Measurements from ENCODE around the gene RPL27A. TPM values are rescaled to one million over a fixed set of nuclear protein-coding genes. Genes with fewer than 3 reads are reported as not detected.
A peak's percentile ranks its signal among the peaks of the same experiment; 100 is the strongest.

The RPL27A gene
- total RNA-seq, 2 donors from 2014 or later: 1,114 to 1,791 TPM

GRCh38 chr11:8641332-8641731 lies 41.3 kb upstream of the RPL27A start:
- DNase-seq: no peak
- Histone ChIP-seq H3K4me3 (ENCODE audit: low read length) (no peak overlapping the region), H3K36me3 (ENCODE audit: control insufficient read depth, insufficient read depth, low read length) (peaks cover 13% of the 10 kb centered on the region), H3K9ac (ENCODE audit: extremely low read depth, low read length, poor library complexity, severe bottlenecking) (no peak overlapping the region), H3K27me3 (ENCODE audit: control insufficient read depth, insufficient read depth, low read length, poor library complexity, severe bottlenecking) (no peaks in the 10 kb centered on the region), H3K4me1 (ENCODE audit: control insufficient read depth, insufficient read depth, low read length) (peaks cover 4% of the 10 kb centered on the region), H3K27ac (ENCODE audit: low read depth, low read length) (no peak overlapping the region), H3K9me3 (ENCODE audit: control insufficient read depth, low read length) (peaks cover 2% of the 10 kb centered on the region)
- Mint-ChIP-seq H3K27ac (no peak overlapping the region), H3K4me1 (peaks cover 12% of the 10 kb centered on the region), H3K27me3 (ENCODE audit: insufficient read depth) (no peaks in the 10 kb centered on the region), H3K4me3 (no peak overlapping the region), H3K9me3 (no peaks in the 10 kb centered on the region), H3K36me3 (ENCODE audit: low read depth) (peaks cover 6% of the 10 kb centered on the region)
- TF ChIP-seq, protein P1, sequence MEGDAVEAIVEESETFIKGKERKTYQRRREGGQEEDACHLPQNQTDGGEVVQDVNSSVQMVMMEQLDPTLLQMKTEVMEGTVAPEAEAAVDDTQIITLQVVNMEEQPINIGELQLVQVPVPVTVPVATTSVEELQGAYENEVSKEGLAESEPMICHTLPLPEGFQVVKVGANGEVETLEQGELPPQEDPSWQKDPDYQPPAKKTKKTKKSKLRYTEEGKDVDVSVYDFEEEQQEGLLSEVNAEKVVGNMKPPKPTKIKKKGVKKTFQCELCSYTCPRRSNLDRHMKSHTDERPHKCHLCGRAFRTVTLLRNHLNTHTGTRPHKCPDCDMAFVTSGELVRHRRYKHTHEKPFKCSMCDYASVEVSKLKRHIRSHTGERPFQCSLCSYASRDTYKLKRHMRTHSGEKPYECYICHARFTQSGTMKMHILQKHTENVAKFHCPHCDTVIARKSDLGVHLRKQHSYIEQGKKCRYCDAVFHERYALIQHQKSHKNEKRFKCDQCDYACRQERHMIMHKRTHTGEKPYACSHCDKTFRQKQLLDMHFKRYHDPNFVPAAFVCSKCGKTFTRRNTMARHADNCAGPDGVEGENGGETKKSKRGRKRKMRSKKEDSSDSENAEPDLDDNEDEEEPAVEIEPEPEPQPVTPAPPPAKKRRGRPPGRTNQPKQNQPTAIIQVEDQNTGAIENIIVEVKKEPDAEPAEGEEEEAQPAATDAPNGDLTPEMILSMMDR (conservative IDR thresholded peaks at IDR 0.05): no peak
- WGBS, 2 experiments (ENCODE audit: insufficient coverage in 1 of 2, insufficient read length in 1 of 2): 84 to 93% methylated on average over 2 of the region's 2 CpGs

GRCh38 chr11:8642196-8642841 lies 40.3 kb upstream of the RPL27A start:
- H3K4me3 ChIP-seq (ENCODE audit: low read length): no peak overlapping the region
- no peak overlapping the region for H3K9ac ChIP-seq (ENCODE audit: extremely low read depth, low read length, poor library complexity, severe bottlenecking)
- Mint-ChIP-seq H3K36me3 (ENCODE audit: low read depth) (no peaks in the 10 kb centered on the region), H3K4me3 (no peak overlapping the region), H3K4me1 (peaks cover 12% of the 10 kb centered on the region), H3K9me3 (no peaks in the 10 kb centered on the region), H3K27me3 (ENCODE audit: insufficient read depth) (no peaks in the 10 kb centered on the region), H3K27ac (no peak overlapping the region)
- H3K27me3 ChIP-seq (ENCODE audit: control insufficient read depth, insufficient read depth, low read length, poor library complexity, severe bottlenecking): no peaks in the 10 kb centered on the region
- peak overlapping the region; percentile 24 for H3K27ac ChIP-seq (ENCODE audit: low read depth, low read length)
- TF ChIP-seq, protein P1 (conservative IDR thresholded peaks at IDR 0.05): no peak
- peaks cover 13% of the 10 kb centered on the region for H3K36me3 ChIP-seq (ENCODE audit: control insufficient read depth, insufficient read depth, low read length)
- H3K4me1 ChIP-seq (ENCODE audit: control insufficient read depth, insufficient read depth, low read length): peaks cover 4% of the 10 kb centered on the region
- DNase-seq: peak; percentile 3
- H3K9me3 ChIP-seq (ENCODE audit: control insufficient read depth, low read length): no peaks in the 10 kb centered on the region
- 93 to 97% methylated on average over 5 of the region's 5 CpGs for WGBS, 2 experiments (ENCODE audit: insufficient coverage in 1 of 2, insufficient read length in 1 of 2)

- WGBS, 2 experiments (ENCODE audit: insufficient coverage in 1 of 2, insufficient read length in 1 of 2): 98% methylated on average over 3 of the region's 4 CpGs; no CpG with 5 or more reads in 1 of the 2 experiments
- Histone ChIP-seq H3K27ac (ENCODE audit: low read depth, low read length) (no peak overlapping the region), H3K9me3 (ENCODE audit: control insufficient read depth, low read length) (no peaks in the 10 kb centered on the region), H3K9ac (ENCODE audit: extremely low read depth, low read length, poor library complexity, severe bottlenecking) (no peak overlapping the region), H3K36me3 (ENCODE audit: control insufficient read depth, insufficient read depth, low read length) (peaks cover 3% of the 10 kb centered on the region), H3K4me1 (ENCODE audit: control insufficient read depth, insufficient read depth, low read length) (no peaks in the 10 kb centered on the region), H3K27me3 (ENCODE audit: control insufficient read depth, insufficient read depth, low read length, poor library complexity, severe bottlenecking) (no peaks in the 10 kb centered on the region), H3K4me3 (ENCODE audit: low read length) (no peak overlapping the region)
- H3K27me3 Mint-ChIP-seq (ENCODE audit: insufficient read depth): no peaks in the 10 kb centered on the region
- no peak overlapping the region for H3K4me3 Mint-ChIP-seq
- H3K27ac Mint-ChIP-seq: no peak overlapping the region
- TF ChIP-seq, protein P1 (conservative IDR thresholded peaks at IDR 0.05): no peak
- H3K4me1 Mint-ChIP-seq: no peaks in the 10 kb centered on the region
- no peak for DNase-seq
- no peaks in the 10 kb centered on the region for H3K9me3 Mint-ChIP-seq
- no peaks in the 10 kb centered on the region for H3K36me3 Mint-ChIP-seq (ENCODE audit: low read depth)
Observed at GRCh38 chr11:8646873-8647272, 35.7 kb upstream of the RPL27A start.

All from endodermal cell (in vitro differentiated cells).